ENCODE results near the gene CTDSPL2.
"Not testable (repeated sequence)": the region's sequence is repeated elsewhere in the genome, so short reads cannot be mapped to it uniquely, and the experiment has no call there.

The CTDSPL2 gene

DNA sequence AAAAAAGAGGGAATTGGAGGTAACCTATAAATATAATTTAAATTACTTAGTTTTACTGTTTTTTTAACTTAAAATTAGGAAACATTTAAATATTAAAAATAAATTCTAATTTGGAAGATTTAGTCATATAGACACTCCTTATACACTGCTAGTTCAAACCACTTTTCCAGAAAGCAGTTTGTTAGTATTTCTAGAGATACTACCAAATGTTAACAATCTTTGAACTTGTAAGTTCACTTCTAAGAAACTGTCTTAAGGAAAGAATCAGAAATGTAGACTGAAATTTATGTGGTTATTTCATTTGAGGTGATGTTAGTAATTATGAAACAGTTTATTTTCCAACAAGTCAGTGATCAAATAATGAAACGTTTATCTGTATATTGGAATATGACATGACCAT is 22.7 kb downstream of the CTDSPL2 start:
- DNase-seq (ENCODE audit: low read depth), result no peak
- TF ChIP-seq, protein P1, sequence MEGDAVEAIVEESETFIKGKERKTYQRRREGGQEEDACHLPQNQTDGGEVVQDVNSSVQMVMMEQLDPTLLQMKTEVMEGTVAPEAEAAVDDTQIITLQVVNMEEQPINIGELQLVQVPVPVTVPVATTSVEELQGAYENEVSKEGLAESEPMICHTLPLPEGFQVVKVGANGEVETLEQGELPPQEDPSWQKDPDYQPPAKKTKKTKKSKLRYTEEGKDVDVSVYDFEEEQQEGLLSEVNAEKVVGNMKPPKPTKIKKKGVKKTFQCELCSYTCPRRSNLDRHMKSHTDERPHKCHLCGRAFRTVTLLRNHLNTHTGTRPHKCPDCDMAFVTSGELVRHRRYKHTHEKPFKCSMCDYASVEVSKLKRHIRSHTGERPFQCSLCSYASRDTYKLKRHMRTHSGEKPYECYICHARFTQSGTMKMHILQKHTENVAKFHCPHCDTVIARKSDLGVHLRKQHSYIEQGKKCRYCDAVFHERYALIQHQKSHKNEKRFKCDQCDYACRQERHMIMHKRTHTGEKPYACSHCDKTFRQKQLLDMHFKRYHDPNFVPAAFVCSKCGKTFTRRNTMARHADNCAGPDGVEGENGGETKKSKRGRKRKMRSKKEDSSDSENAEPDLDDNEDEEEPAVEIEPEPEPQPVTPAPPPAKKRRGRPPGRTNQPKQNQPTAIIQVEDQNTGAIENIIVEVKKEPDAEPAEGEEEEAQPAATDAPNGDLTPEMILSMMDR (conservative IDR thresholded peaks at IDR 0.05; ENCODE audit: low read depth, low read length), result no peak
- no peak overlapping the region for H3K4me3 ChIP-seq (ENCODE audit: low read length)

DNA sequence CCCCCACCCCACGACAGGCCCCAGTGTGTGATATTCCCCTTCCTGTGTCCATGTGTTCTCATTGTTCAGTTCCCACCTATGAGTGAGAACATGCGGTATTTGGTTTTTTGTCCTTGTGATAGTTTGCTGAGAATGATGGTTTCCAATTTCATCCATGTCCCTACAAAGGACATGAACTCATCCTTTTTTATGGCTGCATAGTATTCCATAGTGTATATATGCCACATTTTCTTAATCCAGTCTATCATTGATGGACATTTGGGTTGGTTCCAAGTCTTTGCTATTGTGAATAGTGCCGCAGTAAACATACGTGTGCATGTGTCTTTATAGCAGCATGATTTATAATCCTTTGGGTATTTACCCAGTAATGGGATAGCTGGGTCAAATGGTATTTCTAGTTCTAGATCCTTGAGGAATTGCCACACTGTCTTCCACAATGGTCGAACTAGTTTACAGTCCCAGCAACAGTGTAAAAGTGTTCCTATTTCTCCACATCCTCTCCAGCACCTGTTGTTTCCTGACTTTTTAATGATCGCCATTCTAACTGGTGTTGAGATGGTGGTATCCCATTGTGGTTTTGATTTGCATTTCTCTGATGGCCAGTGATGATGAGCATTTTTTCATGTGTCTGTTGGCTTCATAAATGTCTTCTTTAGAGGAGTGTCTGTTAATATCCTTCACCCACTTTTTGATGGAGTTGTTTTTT is 26.3 kb downstream of the CTDSPL2 start:
- not testable (repeated sequence) for DNase-seq (ENCODE audit: low read depth); H3K4me3 ChIP-seq (ENCODE audit: low read length)

GRCh38 chr15:44458429-44458828 is 31.0 kb downstream of the CTDSPL2 start:
- TF ChIP-seq, protein P1 (conservative IDR thresholded peaks at IDR 0.05; ENCODE audit: low read depth, low read length), result no peak
- H3K4me3 ChIP-seq (ENCODE audit: low read length), result no peak overlapping the region
- no peak for DNase-seq (ENCODE audit: low read depth)

DNA sequence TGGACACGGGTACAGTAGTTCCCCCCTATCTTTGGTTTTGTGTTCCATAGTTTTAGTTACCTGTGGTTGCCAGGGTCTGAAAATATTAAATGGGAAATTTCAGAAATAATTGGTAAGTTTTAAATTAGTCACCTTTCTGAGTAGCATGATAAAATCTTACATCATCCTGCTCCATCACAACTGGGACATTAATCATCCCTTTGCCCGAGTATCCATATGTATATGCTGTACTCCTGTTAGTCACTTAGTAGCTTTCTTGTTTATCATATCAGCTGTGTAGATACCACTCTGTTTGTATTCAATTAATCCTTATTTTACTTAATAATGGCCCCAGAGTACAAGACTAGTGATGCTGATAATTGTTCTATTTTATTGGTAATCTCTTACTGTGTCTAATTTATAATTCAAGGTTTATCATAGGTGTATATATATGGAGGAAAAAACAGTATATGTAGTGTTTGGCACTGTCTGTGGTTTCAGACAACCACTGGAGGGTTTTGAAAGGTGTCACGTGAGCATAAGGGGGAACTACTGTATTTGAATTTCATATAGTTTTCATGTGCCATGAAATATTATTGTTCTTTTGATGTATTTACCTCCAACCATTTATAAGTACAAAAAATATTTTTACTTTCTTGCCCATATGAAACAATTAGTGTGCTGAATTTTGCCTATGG is 41.4 kb downstream of the CTDSPL2 start:
- TF ChIP-seq, protein P1 (conservative IDR thresholded peaks at IDR 0.05; ENCODE audit: low read depth, low read length), result no peak
- DNase-seq (ENCODE audit: low read depth), result no peak
- no peak overlapping the region for H3K4me3 ChIP-seq (ENCODE audit: low read length)

GRCh38 chr15:44471885-44472455 is 44.5 kb downstream of the CTDSPL2 start:
- no peak for DNase-seq (ENCODE audit: low read depth)
- H3K4me3 ChIP-seq (ENCODE audit: low read length), result no peak overlapping the region
- TF ChIP-seq, protein P1 (conservative IDR thresholded peaks at IDR 0.05; ENCODE audit: low read depth, low read length), result no peak

GRCh38 chr15:44479343-44479742 is 51.9 kb downstream of the CTDSPL2 start:
- no peak for DNase-seq (ENCODE audit: low read depth)
- H3K4me3 ChIP-seq (ENCODE audit: low read length), result no peak overlapping the region
- TF ChIP-seq, protein P1 (conservative IDR thresholded peaks at IDR 0.05; ENCODE audit: low read depth, low read length), result no peak

DNA sequence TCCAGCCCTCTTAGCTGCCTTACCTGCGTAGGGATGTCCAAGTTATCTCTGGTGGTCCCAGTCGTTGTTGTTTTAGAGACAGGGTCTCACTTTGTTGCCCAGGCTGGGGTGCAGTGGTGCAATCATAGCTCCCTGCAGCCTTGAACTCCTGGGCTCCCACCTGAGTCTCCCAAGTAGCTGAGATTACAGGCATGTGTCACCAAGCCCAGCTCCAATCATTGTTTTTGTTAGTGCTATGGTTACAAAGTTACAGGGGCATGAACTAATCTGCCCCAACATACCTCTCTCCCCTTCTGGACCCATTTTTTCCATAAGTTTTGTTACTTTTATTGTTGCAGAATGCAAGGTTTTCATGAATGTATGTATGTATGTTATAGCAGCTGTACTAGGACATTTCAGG is 54.7 kb downstream of the CTDSPL2 start:
- DNase-seq (ENCODE audit: low read depth), result no peak
- no peak overlapping the region for H3K4me3 ChIP-seq (ENCODE audit: low read length)
- TF ChIP-seq, protein P1 (conservative IDR thresholded peaks at IDR 0.05; ENCODE audit: low read depth, low read length), result no peak
